ENCODE data around the gene GLE1. TPM values are rescaled to one million over a fixed set of nuclear protein-coding genes. Genes with fewer than 3 reads are reported as not detected.

Gene GLE1
- total RNA-seq, 1 experiment from 2014 or later = 74.2 TPM

DNA sequence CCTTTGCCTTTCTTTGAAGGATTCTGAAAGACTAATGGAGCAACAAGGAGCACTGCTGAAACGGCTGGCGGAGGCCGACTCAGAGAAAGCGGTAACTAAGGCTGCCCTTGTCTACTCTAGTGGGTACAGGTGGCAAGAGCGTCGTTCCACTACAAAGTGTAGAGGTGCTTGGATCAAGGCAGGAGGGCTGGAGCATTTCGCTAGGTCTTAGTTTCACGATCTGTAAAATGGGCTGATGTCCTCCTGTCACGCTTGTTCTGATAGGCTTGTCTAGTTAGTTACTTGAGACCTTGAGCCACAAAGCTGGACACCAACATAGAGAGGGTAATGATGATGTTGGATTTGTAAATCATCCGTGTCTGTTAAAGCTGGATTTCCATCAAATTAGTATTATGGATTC is 23.0 kb upstream of the GLE1 start:
- Histone ChIP-seq H3K36me3 (ENCODE audit: low read depth) (no peaks in the 10 kb centered on the region; the same call in 1 of the 2 replicates), H2AFZ (no peak overlapping the region), H3K4me3 (no peak overlapping the region), H3K79me2 (ENCODE audit: low read depth) (no peaks in the 10 kb centered on the region), H3K27me3 (ENCODE audit: insufficient read depth, low read depth) (no peaks in the 10 kb centered on the region), H3K9me2 (ENCODE audit: insufficient read depth) (no peaks in the 10 kb centered on the region), H3K27ac (no peak overlapping the region), H3F3A (ENCODE audit: insufficient read depth, low read depth) (no peaks in the 10 kb centered on the region), H3K4me1 (replicated peaks; ENCODE audit: insufficient read depth) (no peaks in the 10 kb centered on the region), H3K4me2 (no peak overlapping the region), H3K9me3 (ENCODE audit: insufficient read depth, low read depth) (no peaks in the 10 kb centered on the region), H4K20me1 (ENCODE audit: insufficient read depth) (no peaks in the 10 kb centered on the region)
- TF ChIP-seq EZH2 (IDR thresholded peaks at IDR 0.05; ENCODE audit: low read depth) = no peak
- TF ChIP-seq, protein P1, sequence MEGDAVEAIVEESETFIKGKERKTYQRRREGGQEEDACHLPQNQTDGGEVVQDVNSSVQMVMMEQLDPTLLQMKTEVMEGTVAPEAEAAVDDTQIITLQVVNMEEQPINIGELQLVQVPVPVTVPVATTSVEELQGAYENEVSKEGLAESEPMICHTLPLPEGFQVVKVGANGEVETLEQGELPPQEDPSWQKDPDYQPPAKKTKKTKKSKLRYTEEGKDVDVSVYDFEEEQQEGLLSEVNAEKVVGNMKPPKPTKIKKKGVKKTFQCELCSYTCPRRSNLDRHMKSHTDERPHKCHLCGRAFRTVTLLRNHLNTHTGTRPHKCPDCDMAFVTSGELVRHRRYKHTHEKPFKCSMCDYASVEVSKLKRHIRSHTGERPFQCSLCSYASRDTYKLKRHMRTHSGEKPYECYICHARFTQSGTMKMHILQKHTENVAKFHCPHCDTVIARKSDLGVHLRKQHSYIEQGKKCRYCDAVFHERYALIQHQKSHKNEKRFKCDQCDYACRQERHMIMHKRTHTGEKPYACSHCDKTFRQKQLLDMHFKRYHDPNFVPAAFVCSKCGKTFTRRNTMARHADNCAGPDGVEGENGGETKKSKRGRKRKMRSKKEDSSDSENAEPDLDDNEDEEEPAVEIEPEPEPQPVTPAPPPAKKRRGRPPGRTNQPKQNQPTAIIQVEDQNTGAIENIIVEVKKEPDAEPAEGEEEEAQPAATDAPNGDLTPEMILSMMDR (conservative IDR thresholded peaks at IDR 0.05) = no peak
- BruUV-seq (replicated peaks) = no TSS peak
- POLR2A ChIA-PET (ENCODE audit: unreplicated experiment) = no interaction called here
- no peak for DNase-seq
- CTCF ChIA-PET = no interaction called here
- intact Hi-C loops (cut with micrococcal nuclease; ENCODE audit: unreplicated experiment) = no loop called here

DNA sequence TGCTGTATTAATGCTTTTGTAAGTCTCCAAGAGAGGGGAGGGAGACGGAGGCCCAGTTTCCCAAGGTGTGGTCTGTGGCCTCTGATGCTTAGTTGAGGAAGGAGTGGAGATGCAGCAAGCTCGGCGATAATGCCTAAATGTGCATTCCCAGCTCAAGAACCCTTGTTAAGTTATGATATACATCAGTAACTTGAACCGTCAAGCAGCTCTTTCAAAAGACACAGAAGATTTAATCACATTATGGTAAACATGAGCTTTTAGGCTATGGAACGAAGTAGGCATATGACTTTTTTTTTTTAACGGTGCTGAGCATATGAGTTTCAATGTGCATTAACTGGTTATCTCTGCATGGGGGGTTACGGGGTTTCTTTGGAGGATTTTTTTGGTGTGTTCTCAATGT is 22.3 kb upstream of the GLE1 start:
- POLR2A ChIA-PET (ENCODE audit: unreplicated experiment) = no interaction called here

DNA sequence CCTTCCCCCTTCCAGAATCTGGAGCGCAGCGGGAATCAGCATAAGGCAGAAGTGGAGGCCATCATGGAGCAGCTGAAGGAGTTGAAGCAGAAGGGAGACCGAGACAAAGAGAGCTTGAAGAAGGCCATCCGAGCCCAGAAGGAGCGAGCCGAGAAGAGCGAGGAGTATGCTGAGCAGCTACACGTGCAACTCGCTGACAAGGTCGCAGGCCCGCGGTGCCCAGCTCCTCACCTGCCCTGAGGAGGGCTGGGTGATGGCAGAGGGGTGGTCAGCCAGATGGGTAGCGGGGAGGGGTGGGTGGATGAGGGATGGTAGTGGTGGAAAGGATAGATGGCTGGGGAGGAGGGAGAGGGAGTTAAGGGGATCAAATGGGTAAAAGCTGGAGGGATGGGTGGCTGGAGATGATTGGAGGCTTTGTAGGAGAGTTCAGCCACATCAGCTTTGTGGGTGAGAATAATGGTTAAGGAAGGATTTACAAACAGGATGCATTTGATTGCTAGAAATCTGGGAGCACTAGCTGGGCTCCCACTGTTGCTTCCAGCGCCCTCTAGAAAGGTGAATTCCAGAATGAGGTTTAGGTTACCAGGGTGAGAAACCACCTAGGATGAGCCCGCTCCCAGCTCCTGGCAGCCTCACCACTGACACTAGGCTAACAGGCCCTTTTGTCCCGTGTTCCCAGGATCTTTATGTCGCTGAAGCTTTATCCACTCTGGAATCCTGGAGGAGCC is 19.7 kb upstream of the GLE1 start:
- H3F3A ChIP-seq (ENCODE audit: insufficient read depth, low read depth) = no peaks in the 10 kb centered on the region
- no TSS peak for BruUV-seq (replicated peaks)
- no peaks in the 10 kb centered on the region for H3K79me2 ChIP-seq (ENCODE audit: low read depth)
- no peak overlapping the region for H3K4me2 ChIP-seq
- no peaks in the 10 kb centered on the region for H4K20me1 ChIP-seq (ENCODE audit: insufficient read depth)
- no peak overlapping the region for H2AFZ ChIP-seq
- POLR2A ChIA-PET (ENCODE audit: unreplicated experiment) = no interaction called here
- TF ChIP-seq, protein P1 (conservative IDR thresholded peaks at IDR 0.05) = no peak
- no peak for TF ChIP-seq EZH2 (IDR thresholded peaks at IDR 0.05; ENCODE audit: low read depth)
- no peak overlapping the region for H3K4me3 ChIP-seq
- intact Hi-C loops (cut with micrococcal nuclease; ENCODE audit: unreplicated experiment) = no loop called here
- H3K27ac ChIP-seq = no peak overlapping the region
- no peaks in the 10 kb centered on the region for H3K9me2 ChIP-seq (ENCODE audit: insufficient read depth)
- H3K4me1 ChIP-seq (replicated peaks; ENCODE audit: insufficient read depth) = no peaks in the 10 kb centered on the region
- peaks cover 6% of the 10 kb centered on the region; the same call in 1 of the 2 replicates for H3K36me3 ChIP-seq (ENCODE audit: low read depth)
- no peaks in the 10 kb centered on the region for H3K27me3 ChIP-seq (ENCODE audit: insufficient read depth, low read depth)
- CTCF ChIA-PET = no interaction called here
- no peak for DNase-seq
- H3K9me3 ChIP-seq (ENCODE audit: insufficient read depth, low read depth) = no peaks in the 10 kb centered on the region

More for the DNA sequence above, 22.3 kb upstream of the GLE1 start:
- Histone ChIP-seq H3K4me3 (no peak overlapping the region), H3K4me1 (replicated peaks; ENCODE audit: insufficient read depth) (no peaks in the 10 kb centered on the region), H3K79me2 (ENCODE audit: low read depth) (no peaks in the 10 kb centered on the region), H3K27me3 (ENCODE audit: insufficient read depth, low read depth) (no peaks in the 10 kb centered on the region), H3K9me3 (ENCODE audit: insufficient read depth, low read depth) (no peaks in the 10 kb centered on the region), H3K27ac (no peak overlapping the region), H3K36me3 (ENCODE audit: low read depth) (no peaks in the 10 kb centered on the region; the same call in 1 of the 2 replicates), H3K4me2 (no peak overlapping the region), H3F3A (ENCODE audit: insufficient read depth, low read depth) (no peaks in the 10 kb centered on the region), H3K9me2 (ENCODE audit: insufficient read depth) (no peaks in the 10 kb centered on the region), H4K20me1 (ENCODE audit: insufficient read depth) (no peaks in the 10 kb centered on the region), H2AFZ (no peak overlapping the region)
- BruUV-seq (replicated peaks) = no TSS peak
- intact Hi-C loops (cut with micrococcal nuclease; ENCODE audit: unreplicated experiment) = no loop called here
- no peak for DNase-seq
- CTCF ChIA-PET = no interaction called here
- no peak for TF ChIP-seq EZH2 (IDR thresholded peaks at IDR 0.05; ENCODE audit: low read depth)
- TF ChIP-seq, protein P1 (conservative IDR thresholded peaks at IDR 0.05) = no peak
